DMS53 (cell line): ENCODE measurements around the gene USP47.
A peak's percentile ranks its signal among the peaks of the same experiment; 100 is the strongest.

Experiments used
- DNase-seq: peaks from one replicate; lab custom pipeline; 2025; lab: John Stamatoyannopoulos, UW

USP47 gene

GRCh38 chr11:11937433-11937832, 95.7 kb downstream of the USP47 start:
- no peak for DNase-seq

GRCh38 chr11:11937957-11938356, 96.2 kb downstream of the USP47 start:
- DNase-seq, result peak; percentile 48

- no peak for DNase-seq
Observed at GRCh38 chr11:11940551-11940950, 98.8 kb downstream of the USP47 start.

GRCh38 chr11:11942668-11943067, 100.9 kb downstream of the USP47 start:
- no peak for DNase-seq

GRCh38 chr11:11944444-11944843, 102.7 kb downstream of the USP47 start:
- no peak for DNase-seq

GRCh38 chr11:11946180-11946579, 104.4 kb downstream of the USP47 start:
- DNase-seq, result no peak

GRCh38 chr11:11946878-11947277, 105.1 kb downstream of the USP47 start:
- DNase-seq, result no peak

GRCh38 chr11:11947825-11948224, 106.1 kb downstream of the USP47 start:
- no peak for DNase-seq

GRCh38 chr11:11948242-11948947, 106.6 kb downstream of the USP47 start:
- no peak for DNase-seq

- DNase-seq, result no peak
Observed at GRCh38 chr11:11949482-11949881, 107.7 kb downstream of the USP47 start.

- no peak for DNase-seq
Observed at GRCh38 chr11:11952036-11952435, 110.3 kb downstream of the USP47 start.

GRCh38 chr11:11956006-11956405, 114.2 kb downstream of the USP47 start:
- DNase-seq, result no peak

- no peak for DNase-seq
Observed at GRCh38 chr11:11958403-11959231, 116.8 kb downstream of the USP47 start.

GRCh38 chr11:11959601-11960000, 117.8 kb downstream of the USP47 start:
- no peak for DNase-seq

- no peak for DNase-seq
Observed at GRCh38 chr11:11960687-11961086, 118.9 kb downstream of the USP47 start.

GRCh38 chr11:11961399-11962028, 119.7 kb downstream of the USP47 start:
- DNase-seq, result peak; percentile 52

- DNase-seq, result no peak
Observed at GRCh38 chr11:11963067-11963466, 121.3 kb downstream of the USP47 start.

GRCh38 chr11:11963842-11964773, 122.3 kb downstream of the USP47 start:
- DNase-seq, result no peak

- no peak for DNase-seq
Observed at GRCh38 chr11:11964774-11965150, 123.0 kb downstream of the USP47 start.

- no peak for DNase-seq
Observed at GRCh38 chr11:11965192-11965591, 123.4 kb downstream of the USP47 start.

- DNase-seq, result no peak
Observed at GRCh38 chr11:11965656-11966353, 124.0 kb downstream of the USP47 start.
